Measurements from ENCODE around the gene SRCAP. TPM values are rescaled to one million over a fixed set of nuclear protein-coding genes. Genes with fewer than 3 reads are reported as not detected.

Gene SRCAP
- polyA plus RNA-seq, 2 donors = 4.9 to 20.9 TPM

GRCh38 chr16:30656388-30656787, 42.6 kb upstream of the SRCAP start:
- Histone ChIP-seq H3K4me1 (ENCODE audit: control insufficient read depth in 2 of 2, insufficient read depth in 2 of 2, low read length in 1 of 2) (peaks cover 0 to 12% of the 10 kb centered on the region in 2 donors), H3K27me3 (ENCODE audit: control insufficient read depth in 1 of 2, insufficient read depth in 2 of 2, low read length in 2 of 2) (no peaks in the 10 kb centered on the region), H3K27ac (ENCODE audit: low read depth in 2 of 2, low read length in 1 of 2) (no peak overlapping the region), H3K9me3 (ENCODE audit: control insufficient read depth in 2 of 2, insufficient read depth in 1 of 2, low read depth in 1 of 2, low read length in 1 of 2) (no peaks in the 10 kb centered on the region), H3K4me3 (ENCODE audit: low read depth in 1 of 2, low read length in 2 of 2) (no peak overlapping the region), H3K36me3 (ENCODE audit: control insufficient read depth in 2 of 2, insufficient read depth in 2 of 2, low read length in 1 of 2) (peaks cover 8 to 36% of the 10 kb centered on the region in 2 donors)
- WGBS, 2 donors = 95 to 97% methylated on average over 8 of the region's 8 CpGs

DNA sequence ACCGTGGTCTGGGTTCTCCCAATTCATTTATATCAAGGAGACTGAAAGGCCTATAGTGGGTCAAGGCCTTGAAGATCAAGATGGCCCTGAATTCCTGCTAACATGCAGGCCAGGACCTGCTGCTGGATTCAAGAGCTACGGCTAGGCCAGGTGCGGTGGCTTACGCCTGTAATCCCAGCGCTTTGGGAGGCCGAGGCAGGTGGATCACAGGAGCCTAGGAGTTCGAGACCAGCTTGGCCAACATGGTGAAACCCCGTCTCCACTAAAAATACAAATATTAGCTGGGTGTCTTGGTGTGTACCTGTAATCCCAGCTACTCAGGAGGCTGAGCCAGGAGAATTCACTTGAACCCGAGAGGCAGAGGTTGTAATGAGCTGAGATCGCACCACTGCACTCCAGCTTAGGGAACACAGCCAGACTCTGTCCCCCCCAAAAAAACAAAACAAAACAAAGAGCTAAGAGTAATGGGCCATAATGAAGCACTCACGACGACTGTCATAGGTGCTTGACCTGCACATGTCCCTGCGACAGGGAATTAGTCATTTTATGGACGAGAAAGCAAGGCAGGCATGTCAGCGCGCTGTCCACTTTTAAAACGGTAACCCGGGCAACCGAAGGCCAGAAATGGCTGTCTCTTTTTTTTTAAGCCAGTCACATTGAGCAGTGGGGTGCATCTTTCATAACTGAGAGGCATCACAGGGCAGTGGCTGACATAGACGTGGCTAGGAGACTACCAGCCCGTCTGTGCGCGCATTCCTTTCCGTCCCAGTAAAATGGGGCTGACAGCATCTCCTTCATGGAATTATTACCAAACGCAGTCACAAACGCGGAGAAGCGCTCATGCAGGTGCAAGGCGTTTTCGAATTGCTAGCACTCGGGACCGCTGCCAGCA, 41.8 kb upstream of the SRCAP start:
- Histone ChIP-seq H3K27ac (ENCODE audit: low read depth in 2 of 2, low read length in 1 of 2) (peak overlapping the region; percentile 85 to 94), H3K4me1 (ENCODE audit: control insufficient read depth in 2 of 2, insufficient read depth in 2 of 2, low read length in 1 of 2) (peaks cover 0 to 13% of the 10 kb centered on the region in 2 donors), H3K4me3 (ENCODE audit: low read depth in 1 of 2, low read length in 2 of 2) (peak overlapping the region; percentile 24 to 30), H3K36me3 (ENCODE audit: control insufficient read depth in 2 of 2, insufficient read depth in 2 of 2, low read length in 1 of 2) (peaks cover 13 to 40% of the 10 kb centered on the region in 2 donors), H3K9me3 (ENCODE audit: control insufficient read depth in 2 of 2, insufficient read depth in 1 of 2, low read depth in 1 of 2, low read length in 1 of 2) (no peaks in the 10 kb centered on the region), H3K27me3 (ENCODE audit: control insufficient read depth in 1 of 2, insufficient read depth in 2 of 2, low read length in 2 of 2) (no peaks in the 10 kb centered on the region)
- 29% methylated on average over 32 of the region's 32 CpGs for WGBS, 2 donors

DNA sequence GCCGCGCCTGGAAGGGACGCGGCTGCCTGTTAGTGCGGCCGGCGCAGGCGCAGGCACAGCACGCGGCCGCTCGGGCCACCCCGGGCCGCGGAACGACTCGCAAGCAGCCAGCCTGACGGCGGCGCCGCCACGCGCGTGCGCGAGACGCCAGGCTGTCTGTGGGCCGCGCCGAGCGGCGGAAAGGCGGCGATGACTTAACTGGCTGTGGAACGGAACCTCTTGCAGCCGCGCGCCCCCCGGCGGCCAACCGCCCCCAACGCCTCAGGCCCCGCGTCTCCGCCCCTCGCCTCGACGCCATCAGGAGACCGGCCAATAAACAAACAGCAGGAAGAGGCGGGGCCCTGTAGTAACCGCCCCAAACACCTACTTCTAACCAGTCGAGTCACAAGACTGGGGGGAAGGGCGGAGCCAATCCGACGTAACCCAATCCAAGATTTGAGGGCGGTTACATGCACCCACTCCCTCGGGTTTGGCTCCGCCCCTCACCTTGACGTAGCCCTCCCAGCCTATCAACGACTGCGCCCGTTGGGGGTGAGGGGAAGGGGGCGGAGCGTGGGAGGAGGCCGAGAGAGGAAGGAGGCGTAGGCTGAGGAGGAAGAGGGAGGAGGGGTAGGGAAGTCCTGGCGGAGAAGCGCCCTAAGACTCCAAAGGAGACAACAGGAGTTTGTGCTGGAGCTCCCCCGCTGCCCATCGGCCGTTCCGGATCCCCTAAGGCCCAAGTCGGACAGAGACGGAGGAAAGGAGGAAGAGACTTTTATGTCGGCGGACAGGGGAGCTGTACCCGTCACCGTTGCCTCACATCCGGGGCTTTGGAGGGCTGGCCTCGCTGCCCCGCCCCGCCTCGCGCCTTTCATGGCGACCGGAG, 40.9 kb upstream of the SRCAP start, which contains the start of gene FBRS:
Gene FBRS (plus strand): TSS at position 566 of the 865 bp plus-strand sequence. CDS start 1,088 bp downstream, outside the sequence.
- Histone ChIP-seq H3K27ac (ENCODE audit: low read depth in 2 of 2, low read length in 1 of 2) (peak within 1 kb of the TSS; percentile 98 to 100), H3K4me1 (ENCODE audit: control insufficient read depth in 2 of 2, insufficient read depth in 2 of 2, low read length in 1 of 2) (peaks cover 0 to 13% of the 10 kb centered on the region in 2 donors), H3K36me3 (ENCODE audit: control insufficient read depth in 2 of 2, insufficient read depth in 2 of 2, low read length in 1 of 2) (peaks cover 18 to 41% of the 10 kb centered on the region in 2 donors), H3K9me3 (ENCODE audit: control insufficient read depth in 2 of 2, insufficient read depth in 1 of 2, low read depth in 1 of 2, low read length in 1 of 2) (no peaks in the 10 kb centered on the region), H3K27me3 (ENCODE audit: control insufficient read depth in 1 of 2, insufficient read depth in 2 of 2, low read length in 2 of 2) (no peaks in the 10 kb centered on the region), H3K4me3 (ENCODE audit: low read depth in 1 of 2, low read length in 2 of 2) (peak within 1 kb of the TSS; percentile 83 to 92)
- 0 to 1% methylated on average over 82 to 86 of the region's 86 CpGs for WGBS, 2 donors

GRCh38 chr16:30658731-30659506, 40.1 kb upstream of the SRCAP start:
- Histone ChIP-seq H3K27ac (ENCODE audit: low read depth in 2 of 2, low read length in 1 of 2) (peak overlapping the region; percentile 98 to 100), H3K9me3 (ENCODE audit: control insufficient read depth in 2 of 2, insufficient read depth in 1 of 2, low read depth in 1 of 2, low read length in 1 of 2) (no peaks in the 10 kb centered on the region), H3K4me1 (ENCODE audit: control insufficient read depth in 2 of 2, insufficient read depth in 2 of 2, low read length in 1 of 2) (peaks cover 3 to 13% of the 10 kb centered on the region in 2 donors), H3K36me3 (ENCODE audit: control insufficient read depth in 2 of 2, insufficient read depth in 2 of 2, low read length in 1 of 2) (peaks cover 18 to 41% of the 10 kb centered on the region in 2 donors), H3K27me3 (ENCODE audit: control insufficient read depth in 1 of 2, insufficient read depth in 2 of 2, low read length in 2 of 2) (no peaks in the 10 kb centered on the region), H3K4me3 (ENCODE audit: low read depth in 1 of 2, low read length in 2 of 2) (peak overlapping the region; percentile 83 to 92)
- 0% methylated on average over 63 to 64 of the region's 64 CpGs for WGBS, 2 donors

- no peaks in the 10 kb centered on the region for H3K27me3 ChIP-seq (ENCODE audit: control insufficient read depth in 1 of 2, insufficient read depth in 2 of 2, low read length in 2 of 2)
- 0 to 1% methylated on average over 60 to 84 of the region's 84 CpGs for WGBS, 2 donors
- H3K9me3 ChIP-seq (ENCODE audit: control insufficient read depth in 2 of 2, insufficient read depth in 1 of 2, low read depth in 1 of 2, low read length in 1 of 2) = no peaks in the 10 kb centered on the region
- peak overlapping the region; percentile 83 to 92 for H3K4me3 ChIP-seq (ENCODE audit: low read depth in 1 of 2, low read length in 2 of 2)
- peaks cover 6 to 13% of the 10 kb centered on the region in 2 donors for H3K4me1 ChIP-seq (ENCODE audit: control insufficient read depth in 2 of 2, insufficient read depth in 2 of 2, low read length in 1 of 2)
- peaks cover 21 to 37% of the 10 kb centered on the region in 2 donors for H3K36me3 ChIP-seq (ENCODE audit: control insufficient read depth in 2 of 2, insufficient read depth in 2 of 2, low read length in 1 of 2)
- H3K27ac ChIP-seq (ENCODE audit: low read depth in 2 of 2, low read length in 1 of 2) = peak overlapping the region; percentile 98 to 100
These were observed 39.2 kb upstream of the SRCAP start for GRCh38 chr16:30659507-30660423.

GRCh38 chr16:30660424-30661261, 38.3 kb upstream of the SRCAP start:
- Histone ChIP-seq H3K27ac (ENCODE audit: low read depth in 2 of 2, low read length in 1 of 2) (peak overlapping the region; percentile 98 to 100), H3K27me3 (ENCODE audit: control insufficient read depth in 1 of 2, insufficient read depth in 2 of 2, low read length in 2 of 2) (no peaks in the 10 kb centered on the region), H3K36me3 (ENCODE audit: control insufficient read depth in 2 of 2, insufficient read depth in 2 of 2, low read length in 1 of 2) (peaks cover 16 to 37% of the 10 kb centered on the region in 2 donors), H3K9me3 (ENCODE audit: control insufficient read depth in 2 of 2, insufficient read depth in 1 of 2, low read depth in 1 of 2, low read length in 1 of 2) (no peaks in the 10 kb centered on the region), H3K4me1 (ENCODE audit: control insufficient read depth in 2 of 2, insufficient read depth in 2 of 2, low read length in 1 of 2) (peaks cover 6 to 13% of the 10 kb centered on the region in 2 donors), H3K4me3 (ENCODE audit: low read depth in 1 of 2, low read length in 2 of 2) (peak overlapping the region; percentile 83 to 92)
- WGBS, 2 donors = 28 to 37% methylated on average over 20 to 21 of the region's 21 CpGs

- peaks cover 24 to 49% of the 10 kb centered on the region in 2 donors for H3K36me3 ChIP-seq (ENCODE audit: control insufficient read depth in 2 of 2, insufficient read depth in 2 of 2, low read length in 1 of 2)
- 82 to 90% methylated on average over 17 of the region's 17 CpGs for WGBS, 2 donors
- no peaks in the 10 kb centered on the region for H3K27me3 ChIP-seq (ENCODE audit: control insufficient read depth in 1 of 2, insufficient read depth in 2 of 2, low read length in 2 of 2)
- H3K9me3 ChIP-seq (ENCODE audit: control insufficient read depth in 2 of 2, insufficient read depth in 1 of 2, low read depth in 1 of 2, low read length in 1 of 2) = no peaks in the 10 kb centered on the region
- H3K4me1 ChIP-seq (ENCODE audit: control insufficient read depth in 2 of 2, insufficient read depth in 2 of 2, low read length in 1 of 2) = peaks cover 6 to 9% of the 10 kb centered on the region in 2 donors
- no peak overlapping the region for H3K27ac ChIP-seq (ENCODE audit: low read depth in 2 of 2, low read length in 1 of 2)
- no peak overlapping the region for H3K4me3 ChIP-seq (ENCODE audit: low read depth in 1 of 2, low read length in 2 of 2)
These were observed 36.5 kb upstream of the SRCAP start for GRCh38 chr16:30662449-30662848.

GRCh38 chr16:30663038-30663437, 35.9 kb upstream of the SRCAP start:
- no peak overlapping the region for H3K27ac ChIP-seq (ENCODE audit: low read depth in 2 of 2, low read length in 1 of 2)
- H3K4me3 ChIP-seq (ENCODE audit: low read depth in 1 of 2, low read length in 2 of 2) = no peak overlapping the region
- H3K9me3 ChIP-seq (ENCODE audit: control insufficient read depth in 2 of 2, insufficient read depth in 1 of 2, low read depth in 1 of 2, low read length in 1 of 2) = no peaks in the 10 kb centered on the region
- H3K36me3 ChIP-seq (ENCODE audit: control insufficient read depth in 2 of 2, insufficient read depth in 2 of 2, low read length in 1 of 2) = peaks cover 26 to 55% of the 10 kb centered on the region in 2 donors
- no peaks in the 10 kb centered on the region for H3K27me3 ChIP-seq (ENCODE audit: control insufficient read depth in 1 of 2, insufficient read depth in 2 of 2, low read length in 2 of 2)
- H3K4me1 ChIP-seq (ENCODE audit: control insufficient read depth in 2 of 2, insufficient read depth in 2 of 2, low read length in 1 of 2) = peaks cover 6 to 9% of the 10 kb centered on the region in 2 donors
- 76 to 82% methylated on average over 8 of the region's 8 CpGs for WGBS, 2 donors

Measured in esophagus (tissue), 2 donors.